Cardiac muscle cell (in vitro differentiated cells and primary cell): Measurements from ENCODE around the gene HRNR. TPM values are rescaled to one million over a fixed set of nuclear protein-coding genes. Genes with fewer than 3 reads are reported as not detected.
"Not testable (repeated sequence)": the region's sequence is repeated elsewhere in the genome, so short reads cannot be mapped to it uniquely, and the experiment has no call there.

Source experiments
- DNase-seq, 2 donors: peaks; one replicate each; pipeline versions ENCODE4 v3.0.0 to v3.0.0-alpha.2; 2010 to 2017; ENCODE audit warnings: low read depth in 1 of 2, low spot score in 1 of 2
- H3K27ac ChIP-seq: fragments of 200-600 bp; sonication (generic); 2 replicates; pipeline ENCODE4 v1.5.1; 2016
- H3K27me3 ChIP-seq: fragments of 200-600 bp; sonication (generic); 2 replicates; pipeline ENCODE4 v1.6.0; 2016; ENCODE audit warnings: control low read depth
- H3K36me3 ChIP-seq: fragments of 200-600 bp; sonication (generic); 2 replicates; pipeline ENCODE4 v1.5.1; 2016; ENCODE audit warnings: control low read depth
- H3K4me1 ChIP-seq: fragments of 200-600 bp; sonication (generic); 2 replicates; pipeline ENCODE4 v1.8.1; 2017; ENCODE audit warnings: low read depth, mild to moderate bottlenecking, mixed run types
- H3K4me3 ChIP-seq: fragments of 200-600 bp; sonication (generic); 2 replicates; pipeline ENCODE4 v1.5.1; 2016; ENCODE audit warnings: mild to moderate bottlenecking
- H3K9me3 ChIP-seq: fragments of 200-600 bp; sonication (generic); 2 replicates; pipeline ENCODE4 v1.5.1; 2017; ENCODE audit warnings: low read depth, mild to moderate bottlenecking, control low read depth
- polyA plus RNA-seq: library from polyadenylated mRNA; unstranded; fragments of >200 nt; fragmentation: Nextera tagmentation; extraction: Ambion mirVana; gene quantifications from 2 replicates; pipeline ENCODE4 v1.2.1, GENCODE V29; 2016
- total RNA-seq: library from RNA; depleted of rRNA; stranded (reverse); fragments of >200 nt; gene quantifications from 2 replicates; pipeline ENCODE4 v1.2.3, GENCODE V29; 2016
- TF ChIP-seq, protein P1 (sequence below): IDR thresholded peaks from 2 replicates; pipeline ENCODE4 v1.5.1; 2012; ENCODE audit warnings: low read depth, mild to moderate bottlenecking, low read length

The HRNR gene
- total RNA-seq (not detected in 2 replicates), polyA plus RNA-seq (not detected in 2 replicates)

DNA sequence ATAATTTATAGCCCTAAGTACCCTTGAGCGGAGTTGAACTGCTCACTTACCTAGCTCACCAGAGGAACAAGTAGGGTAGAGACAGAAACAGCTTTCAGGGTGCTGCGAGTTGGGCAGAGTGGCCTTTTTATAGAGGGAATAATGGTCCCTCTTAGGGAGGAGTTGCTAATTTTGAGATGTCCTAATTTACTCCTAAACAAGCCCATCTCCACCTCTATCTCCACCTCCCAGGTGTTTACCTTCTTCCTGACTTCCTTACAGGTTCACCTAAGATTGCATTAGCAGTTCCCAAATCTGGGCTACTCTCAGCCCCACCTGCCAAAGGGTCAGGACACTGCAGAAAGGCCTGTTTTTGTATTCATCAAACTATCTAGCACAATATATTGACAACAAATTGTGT lies at the start of gene HRNR:
Gene HRNR, minus strand, starts transcription at position 101 of the 400 bp plus-strand sequence. CDS start 940 bp downstream, outside the sequence.
- Histone ChIP-seq H3K36me3 (no peaks in the 10 kb centered on the region), H3K4me3 (no peak within 1 kb of the TSS), H3K4me1 (no peaks in the 10 kb centered on the region), H3K27ac (no peak within 1 kb of the TSS), H3K9me3 (no peaks in the 10 kb centered on the region), H3K27me3 (no peaks in the 10 kb centered on the region)
- TF ChIP-seq, protein P1, sequence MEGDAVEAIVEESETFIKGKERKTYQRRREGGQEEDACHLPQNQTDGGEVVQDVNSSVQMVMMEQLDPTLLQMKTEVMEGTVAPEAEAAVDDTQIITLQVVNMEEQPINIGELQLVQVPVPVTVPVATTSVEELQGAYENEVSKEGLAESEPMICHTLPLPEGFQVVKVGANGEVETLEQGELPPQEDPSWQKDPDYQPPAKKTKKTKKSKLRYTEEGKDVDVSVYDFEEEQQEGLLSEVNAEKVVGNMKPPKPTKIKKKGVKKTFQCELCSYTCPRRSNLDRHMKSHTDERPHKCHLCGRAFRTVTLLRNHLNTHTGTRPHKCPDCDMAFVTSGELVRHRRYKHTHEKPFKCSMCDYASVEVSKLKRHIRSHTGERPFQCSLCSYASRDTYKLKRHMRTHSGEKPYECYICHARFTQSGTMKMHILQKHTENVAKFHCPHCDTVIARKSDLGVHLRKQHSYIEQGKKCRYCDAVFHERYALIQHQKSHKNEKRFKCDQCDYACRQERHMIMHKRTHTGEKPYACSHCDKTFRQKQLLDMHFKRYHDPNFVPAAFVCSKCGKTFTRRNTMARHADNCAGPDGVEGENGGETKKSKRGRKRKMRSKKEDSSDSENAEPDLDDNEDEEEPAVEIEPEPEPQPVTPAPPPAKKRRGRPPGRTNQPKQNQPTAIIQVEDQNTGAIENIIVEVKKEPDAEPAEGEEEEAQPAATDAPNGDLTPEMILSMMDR: no peak
- no peak for DNase-seq

- not testable (repeated sequence) for H3K4me1 ChIP-seq, H3K36me3 ChIP-seq, H3K9me3 ChIP-seq, H3K4me3 ChIP-seq, H3K27me3 ChIP-seq, DNase-seq, H3K27ac ChIP-seq
Observed at GRCh38 chr1:152256394-152256793, 32.4 kb upstream of the HRNR start.

DNA sequence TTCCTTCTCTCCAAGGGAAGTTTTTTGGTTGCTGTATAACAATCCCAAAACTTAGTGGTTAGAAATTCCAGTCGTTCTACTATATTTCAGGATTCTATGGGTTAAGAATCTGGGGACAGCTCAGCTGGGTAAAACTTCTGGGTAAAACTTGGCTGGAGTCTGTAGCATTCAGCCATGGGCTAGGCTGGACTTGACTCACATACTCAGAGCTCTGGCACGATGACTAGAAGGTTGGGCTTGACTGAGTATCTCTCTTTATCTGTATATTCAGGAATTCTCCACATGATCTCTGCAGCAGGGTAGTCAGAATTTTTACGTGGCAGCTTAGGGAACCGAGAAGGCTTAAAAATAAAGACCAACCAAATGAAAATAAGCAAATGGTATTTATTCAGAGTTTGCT lies 28.2 kb upstream of the HRNR start:
- no peaks in the 10 kb centered on the region for H3K9me3 ChIP-seq
- H3K4me1 ChIP-seq: no peaks in the 10 kb centered on the region
- peak in 1 of 2 donors; percentile 11 for DNase-seq
- no peak overlapping the region for H3K27ac ChIP-seq
- no peak overlapping the region for H3K4me3 ChIP-seq
- H3K36me3 ChIP-seq: no peaks in the 10 kb centered on the region
- TF ChIP-seq, protein P1: no peak
- H3K27me3 ChIP-seq: no peaks in the 10 kb centered on the region

DNA sequence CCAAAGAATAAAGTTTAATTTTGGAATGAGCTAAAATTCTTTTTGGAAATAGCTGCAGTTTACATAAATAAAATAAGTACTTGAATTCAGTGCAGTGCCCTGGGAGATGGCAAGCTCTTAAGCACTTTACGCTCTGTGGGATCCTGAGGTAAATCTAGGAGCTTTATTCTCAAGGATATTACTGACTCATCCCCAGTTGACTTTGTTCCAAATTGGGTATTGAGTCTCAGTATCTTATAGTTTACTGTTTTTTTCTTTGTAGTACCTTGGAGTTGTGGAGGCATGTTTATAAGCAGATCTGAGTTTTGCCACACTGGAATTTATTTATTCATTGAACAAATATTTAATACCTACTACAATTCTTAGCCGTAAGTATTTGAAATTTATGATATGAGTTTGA lies 27.4 kb upstream of the HRNR start:
- Histone ChIP-seq H3K27ac (no peak overlapping the region), H3K9me3 (no peaks in the 10 kb centered on the region), H3K27me3 (no peaks in the 10 kb centered on the region), H3K36me3 (no peaks in the 10 kb centered on the region), H3K4me1 (no peaks in the 10 kb centered on the region), H3K4me3 (no peak overlapping the region)
- DNase-seq: no peak
- TF ChIP-seq, protein P1: no peak

DNA sequence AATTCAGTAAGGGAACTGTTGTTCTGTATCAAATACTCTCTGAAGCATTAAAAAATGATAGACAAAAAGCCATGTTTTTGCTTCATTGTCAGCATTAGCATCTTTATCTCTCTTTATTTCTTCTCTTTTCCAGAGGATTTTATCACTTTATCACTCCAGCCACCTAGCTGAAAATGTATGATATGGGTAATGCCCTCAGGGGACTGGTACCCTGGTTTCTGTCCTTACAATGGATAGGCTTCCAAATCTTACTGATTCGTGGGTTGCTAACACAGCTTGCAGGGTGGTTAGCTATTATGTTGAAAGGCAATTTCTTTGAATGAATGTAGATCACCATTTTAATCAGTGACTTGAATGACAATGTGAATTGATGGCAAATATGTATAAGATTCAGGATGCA lies 23.3 kb upstream of the HRNR start:
- H3K27me3 ChIP-seq: no peaks in the 10 kb centered on the region
- H3K4me1 ChIP-seq: no peaks in the 10 kb centered on the region
- TF ChIP-seq, protein P1: no peak
- no peaks in the 10 kb centered on the region for H3K36me3 ChIP-seq
- no peak overlapping the region for H3K27ac ChIP-seq
- no peak for DNase-seq
- H3K4me3 ChIP-seq: no peak overlapping the region
- no peaks in the 10 kb centered on the region for H3K9me3 ChIP-seq

GRCh38 chr1:152244576-152245273 lies 20.7 kb upstream of the HRNR start:
- DNase-seq: no peak
- Histone ChIP-seq H3K27ac (no peak overlapping the region), H3K4me3 (no peak overlapping the region), H3K9me3 (no peaks in the 10 kb centered on the region), H3K4me1 (no peaks in the 10 kb centered on the region), H3K36me3 (no peaks in the 10 kb centered on the region), H3K27me3 (no peaks in the 10 kb centered on the region)
- TF ChIP-seq, protein P1: no peak
